KMS-11 (cell line): Measurements from ENCODE around the gene SCAMP3.
A peak's percentile ranks its signal among the peaks of the same experiment; 100 is the strongest.
"Not testable (repeated sequence)": the region's sequence is repeated elsewhere in the genome, so short reads cannot be mapped to it uniquely, and the experiment has no call there.

Source experiments
- H2AFZ ChIP-seq: fragments of 200-600 bp; sonication (generic); 2 replicates; pipeline ENCODE4 v1.6.1; 2016; ENCODE audit warnings: antibody characterized with exemption, mixed run types, low read depth
- H3K27ac ChIP-seq: fragments of 200-600 bp; sonication (generic); 2 replicates; pipeline ENCODE4 v1.6.1; 2016; ENCODE audit warnings: mild to moderate bottlenecking, mixed run types
- H3K27me3 ChIP-seq: fragments of 200-600 bp; sonication (generic); 2 replicates; pipeline ENCODE4 v1.6.1; 2017; ENCODE audit warnings: mild to moderate bottlenecking, low read depth, mixed run types, moderate library complexity; ENCODE audit not compliant: insufficient read depth
- H3K36me3 ChIP-seq: fragments of 200-600 bp; sonication (generic); 2 replicates; pipeline ENCODE4 v1.6.1; 2017; ENCODE audit warnings: mild to moderate bottlenecking, mixed run types; ENCODE audit not compliant: insufficient read depth
- H3K4me1 ChIP-seq: fragments of 200-600 bp; sonication (generic); 2 replicates; pipeline ENCODE4 v1.6.1; 2016; ENCODE audit warnings: mild to moderate bottlenecking, low read depth, mixed run types; ENCODE audit not compliant: poor library complexity, severe bottlenecking
- H3K4me2 ChIP-seq: fragments of 200-600 bp; sonication (generic); 2 replicates; pipeline ENCODE4 v1.7.0; 2016; ENCODE audit warnings: mild to moderate bottlenecking, mixed run types
- H3K4me3 ChIP-seq: fragments of 200-600 bp; sonication (generic); IDR thresholded peaks from 2 replicates; pipeline ENCODE4 v1.6.1; 2017; ENCODE audit warnings: low read depth, low read length, mixed read lengths; ENCODE audit not compliant: insufficient read depth
- H3K79me2 ChIP-seq: fragments of 200-600 bp; sonication (generic); 2 replicates; pipeline ENCODE4 v1.6.1; 2016; ENCODE audit warnings: low read depth, mixed run types; ENCODE audit not compliant: insufficient read depth
- H3K9ac ChIP-seq: fragments of 200-600 bp; sonication (generic); 2 replicates; pipeline ENCODE4 v1.6.1; 2016; ENCODE audit warnings: mild to moderate bottlenecking, mixed run types
- H4K20me1 ChIP-seq: fragments of 200-600 bp; sonication (generic); 2 replicates; pipeline ENCODE4 v1.6.1; 2016; ENCODE audit warnings: mild to moderate bottlenecking, mixed run types; ENCODE audit not compliant: insufficient read depth
- CTCF ChIP-seq: fragments of 200-600 bp; sonication (generic); conservative IDR thresholded peaks from 2 replicates; pipeline ENCODE4 v1.6.1; 2017; ENCODE audit warnings: low read depth, mild to moderate bottlenecking, antibody characterized with exemption, low read length, moderate library complexity, mixed read lengths

Gene SCAMP3

GRCh38 chr1:155227261-155228095, 34.7 kb downstream of the SCAMP3 start:
- no peaks in the 10 kb centered on the region for H4K20me1 ChIP-seq
- no peaks in the 10 kb centered on the region for H3K36me3 ChIP-seq
- H2AFZ ChIP-seq: peak overlapping the region; percentile 68
- H3K9ac ChIP-seq: peak overlapping the region; percentile 75
- H3K79me2 ChIP-seq: peaks cover 19% of the 10 kb centered on the region
- H3K4me3 ChIP-seq: peak overlapping the region; percentile 100
- H3K4me1 ChIP-seq: peaks cover 22% of the 10 kb centered on the region
- peaks cover 8% of the 10 kb centered on the region; the same call in 1 of the 2 replicates for H3K27me3 ChIP-seq
- TF ChIP-seq CTCF: 0 out of 2 replicates have a peak, but pooled peaks have one; percentile 20
- H3K4me2 ChIP-seq: peak overlapping the region; percentile 66
- peak overlapping the region; percentile 70 for H3K27ac ChIP-seq

- H3K27me3 ChIP-seq: peaks cover 8% of the 10 kb centered on the region; the same call in 1 of the 2 replicates
- H3K27ac ChIP-seq: peak overlapping the region; percentile 70
- peaks cover 22% of the 10 kb centered on the region for H3K4me1 ChIP-seq
- peak; percentile 91 for TF ChIP-seq CTCF
- H3K9ac ChIP-seq: peak overlapping the region; percentile 75
- H4K20me1 ChIP-seq: no peaks in the 10 kb centered on the region
- H2AFZ ChIP-seq: peak overlapping the region; percentile 68
- peaks cover 19% of the 10 kb centered on the region for H3K79me2 ChIP-seq
- H3K36me3 ChIP-seq: no peaks in the 10 kb centered on the region
- H3K4me3 ChIP-seq: peak overlapping the region; percentile 100
- peak overlapping the region; percentile 66 for H3K4me2 ChIP-seq
Measured at GRCh38 chr1:155226910-155227260, 35.3 kb downstream of the SCAMP3 start.

- peak overlapping the region; percentile 66 for H3K4me2 ChIP-seq
- peaks cover 19% of the 10 kb centered on the region for H3K79me2 ChIP-seq
- peak overlapping the region; percentile 68 for H2AFZ ChIP-seq
- H3K36me3 ChIP-seq: no peaks in the 10 kb centered on the region
- peak overlapping the region; percentile 100 for H3K4me3 ChIP-seq
- peaks cover 22% of the 10 kb centered on the region for H3K4me1 ChIP-seq
- TF ChIP-seq CTCF: peak; percentile 98
- peak overlapping the region; percentile 75 for H3K9ac ChIP-seq
- H4K20me1 ChIP-seq: no peaks in the 10 kb centered on the region
- peaks cover 8% of the 10 kb centered on the region; the same call in 1 of the 2 replicates for H3K27me3 ChIP-seq
- H3K27ac ChIP-seq: peak overlapping the region; percentile 70
Measured at GRCh38 chr1:155226188-155226909, 35.8 kb downstream of the SCAMP3 start.

- H3K79me2 ChIP-seq: peaks cover 19% of the 10 kb centered on the region
- not testable (repeated sequence) for H3K27ac ChIP-seq, H3K9ac ChIP-seq, H2AFZ ChIP-seq, H3K36me3 ChIP-seq, H3K27me3 ChIP-seq, H4K20me1 ChIP-seq, H3K4me3 ChIP-seq
- peak overlapping the region; percentile 66; the same call in 1 of the 2 replicates for H3K4me2 ChIP-seq
- H3K4me1 ChIP-seq: peaks cover 22% of the 10 kb centered on the region
Measured at GRCh38 chr1:155225404-155225759, 36.8 kb downstream of the SCAMP3 start.
